ENCODE results near the gene CKM.
"Not testable (repeated sequence)": the region's sequence is repeated elsewhere in the genome, so short reads cannot be mapped to it uniquely, and the experiment has no call there.

Gene CKM

GRCh38 chr19:45315304-45315703 is 7.4 kb downstream of the CKM start:
- Histone ChIP-seq H3K4me3 (ENCODE audit: extremely low read depth, insufficient read depth, low read length, poor library complexity, severe bottlenecking) (no peak overlapping the region), H3K9me3 (ENCODE audit: control insufficient read depth, low read length) (no peaks in the 10 kb centered on the region), H3K27ac (ENCODE audit: low read depth, low read length, severe bottlenecking) (no peak overlapping the region), H3K4me1 (ENCODE audit: control insufficient read depth, insufficient read depth, low read length, poor library complexity, severe bottlenecking) (no peaks in the 10 kb centered on the region), H3K36me3 (ENCODE audit: control insufficient read depth, insufficient read depth, low read length) (no peaks in the 10 kb centered on the region)
- WGBS, 2 experiments (ENCODE audit: insufficient coverage in 2 of 2): 78 to 84% methylated on average over 17 to 21 of the region's 21 CpGs

- Histone ChIP-seq H3K4me1 (ENCODE audit: control insufficient read depth, insufficient read depth, low read length, poor library complexity, severe bottlenecking) (no peaks in the 10 kb centered on the region), H3K36me3 (ENCODE audit: control insufficient read depth, insufficient read depth, low read length) (no peaks in the 10 kb centered on the region), H3K4me3 (ENCODE audit: extremely low read depth, insufficient read depth, low read length, poor library complexity, severe bottlenecking) (no peak overlapping the region), H3K9me3 (ENCODE audit: control insufficient read depth, low read length) (no peaks in the 10 kb centered on the region), H3K27ac (ENCODE audit: low read depth, low read length, severe bottlenecking) (no peak overlapping the region)
- WGBS, 2 experiments (ENCODE audit: insufficient coverage in 2 of 2): 80 to 84% methylated on average over 5 to 8 of the region's 8 CpGs
These were observed 7.9 kb downstream of the CKM start for GRCh38 chr19:45314708-45315245.

GRCh38 chr19:45312285-45312684 is 10.4 kb downstream of the CKM start:
- WGBS, 2 experiments (ENCODE audit: insufficient coverage in 2 of 2): 81 to 93% methylated on average over 13 to 14 of the region's 14 CpGs
- H3K36me3 ChIP-seq (ENCODE audit: control insufficient read depth, insufficient read depth, low read length); H3K4me1 ChIP-seq (ENCODE audit: control insufficient read depth, insufficient read depth, low read length, poor library complexity, severe bottlenecking); H3K4me3 ChIP-seq (ENCODE audit: extremely low read depth, insufficient read depth, low read length, poor library complexity, severe bottlenecking); H3K27ac ChIP-seq (ENCODE audit: low read depth, low read length, severe bottlenecking); H3K9me3 ChIP-seq (ENCODE audit: control insufficient read depth, low read length): not testable (repeated sequence)

GRCh38 chr19:45311621-45312020 is 11.1 kb downstream of the CKM start:
- 82 to 86% methylated on average over 16 to 17 of the region's 18 CpGs for WGBS, 2 experiments (ENCODE audit: insufficient coverage in 2 of 2)
- H3K27ac ChIP-seq (ENCODE audit: low read depth, low read length, severe bottlenecking): no peak overlapping the region

GRCh38 chr19:45309322-45309721 is 13.4 kb downstream of the CKM start:
- not testable (repeated sequence) for H3K9me3 ChIP-seq (ENCODE audit: control insufficient read depth, low read length); H3K4me3 ChIP-seq (ENCODE audit: extremely low read depth, insufficient read depth, low read length, poor library complexity, severe bottlenecking); H3K36me3 ChIP-seq (ENCODE audit: control insufficient read depth, insufficient read depth, low read length); H3K27ac ChIP-seq (ENCODE audit: low read depth, low read length, severe bottlenecking); H3K4me1 ChIP-seq (ENCODE audit: control insufficient read depth, insufficient read depth, low read length, poor library complexity, severe bottlenecking)
- 95 to 97% methylated on average over 6 to 8 of the region's 8 CpGs for WGBS, 2 experiments (ENCODE audit: insufficient coverage in 2 of 2)

More at GRCh38 chr19:45311621-45312020, 11.1 kb downstream of the CKM start:
- no peaks in the 10 kb centered on the region for H3K36me3 ChIP-seq (ENCODE audit: control insufficient read depth, insufficient read depth, low read length)
- no peak overlapping the region for H3K4me3 ChIP-seq (ENCODE audit: extremely low read depth, insufficient read depth, low read length, poor library complexity, severe bottlenecking)
- no peaks in the 10 kb centered on the region for H3K9me3 ChIP-seq (ENCODE audit: control insufficient read depth, low read length)
- no peaks in the 10 kb centered on the region for H3K4me1 ChIP-seq (ENCODE audit: control insufficient read depth, insufficient read depth, low read length, poor library complexity, severe bottlenecking)

GRCh38 chr19:45307361-45307760 is 15.3 kb downstream of the CKM start:
- H3K27ac ChIP-seq (ENCODE audit: low read depth, low read length, severe bottlenecking): no peak overlapping the region
- no peak overlapping the region for H3K4me3 ChIP-seq (ENCODE audit: extremely low read depth, insufficient read depth, low read length, poor library complexity, severe bottlenecking)
- peaks cover 10% of the 10 kb centered on the region for H3K36me3 ChIP-seq (ENCODE audit: control insufficient read depth, insufficient read depth, low read length)
- H3K4me1 ChIP-seq (ENCODE audit: control insufficient read depth, insufficient read depth, low read length, poor library complexity, severe bottlenecking): no peaks in the 10 kb centered on the region
- 89 to 97% methylated on average over 19 of the region's 19 CpGs for WGBS, 2 experiments (ENCODE audit: insufficient coverage in 2 of 2)
- no peaks in the 10 kb centered on the region for H3K9me3 ChIP-seq (ENCODE audit: control insufficient read depth, low read length)

- no peaks in the 10 kb centered on the region for H3K9me3 ChIP-seq (ENCODE audit: control insufficient read depth, low read length)
- no peaks in the 10 kb centered on the region for H3K4me1 ChIP-seq (ENCODE audit: control insufficient read depth, insufficient read depth, low read length, poor library complexity, severe bottlenecking)
- no peak overlapping the region for H3K27ac ChIP-seq (ENCODE audit: low read depth, low read length, severe bottlenecking)
- H3K4me3 ChIP-seq (ENCODE audit: extremely low read depth, insufficient read depth, low read length, poor library complexity, severe bottlenecking): no peak overlapping the region
- 86 to 90% methylated on average over 16 to 18 of the region's 18 CpGs for WGBS, 2 experiments (ENCODE audit: insufficient coverage in 2 of 2)
- H3K36me3 ChIP-seq (ENCODE audit: control insufficient read depth, insufficient read depth, low read length): peaks cover 15% of the 10 kb centered on the region
These were observed 16.1 kb downstream of the CKM start for GRCh38 chr19:45306518-45307027.

- no peak overlapping the region for H3K27ac ChIP-seq (ENCODE audit: low read depth, low read length, severe bottlenecking)
- no peaks in the 10 kb centered on the region for H3K4me1 ChIP-seq (ENCODE audit: control insufficient read depth, insufficient read depth, low read length, poor library complexity, severe bottlenecking)
- 82 to 86% methylated on average over 8 to 9 of the region's 9 CpGs for WGBS, 2 experiments (ENCODE audit: insufficient coverage in 2 of 2)
- no peak overlapping the region for H3K4me3 ChIP-seq (ENCODE audit: extremely low read depth, insufficient read depth, low read length, poor library complexity, severe bottlenecking)
- peaks cover 18% of the 10 kb centered on the region for H3K36me3 ChIP-seq (ENCODE audit: control insufficient read depth, insufficient read depth, low read length)
- H3K9me3 ChIP-seq (ENCODE audit: control insufficient read depth, low read length): no peaks in the 10 kb centered on the region
These were observed 16.6 kb downstream of the CKM start for GRCh38 chr19:45306040-45306439.

- 60 to 79% methylated on average over 1 to 3 of the region's 5 CpGs for WGBS, 2 experiments (ENCODE audit: insufficient coverage in 2 of 2)
- peaks cover 24% of the 10 kb centered on the region for H3K36me3 ChIP-seq (ENCODE audit: control insufficient read depth, insufficient read depth, low read length)
- no peaks in the 10 kb centered on the region for H3K9me3 ChIP-seq (ENCODE audit: control insufficient read depth, low read length)
- H3K4me3 ChIP-seq (ENCODE audit: extremely low read depth, insufficient read depth, low read length, poor library complexity, severe bottlenecking): no peak overlapping the region
- H3K27ac ChIP-seq (ENCODE audit: low read depth, low read length, severe bottlenecking): no peak overlapping the region
- no peaks in the 10 kb centered on the region for H3K4me1 ChIP-seq (ENCODE audit: control insufficient read depth, insufficient read depth, low read length, poor library complexity, severe bottlenecking)
These were observed 17.3 kb downstream of the CKM start for GRCh38 chr19:45305421-45305820.

- WGBS, 2 experiments (ENCODE audit: insufficient coverage in 2 of 2): 87 to 89% methylated on average over 3 to 4 of the region's 4 CpGs
- Histone ChIP-seq H3K9me3 (ENCODE audit: control insufficient read depth, low read length) (no peaks in the 10 kb centered on the region), H3K4me1 (ENCODE audit: control insufficient read depth, insufficient read depth, low read length, poor library complexity, severe bottlenecking) (no peaks in the 10 kb centered on the region), H3K27ac (ENCODE audit: low read depth, low read length, severe bottlenecking) (no peak overlapping the region), H3K36me3 (ENCODE audit: control insufficient read depth, insufficient read depth, low read length) (peaks cover 28% of the 10 kb centered on the region), H3K4me3 (ENCODE audit: extremely low read depth, insufficient read depth, low read length, poor library complexity, severe bottlenecking) (no peak overlapping the region)
These were observed 17.7 kb downstream of the CKM start for GRCh38 chr19:45305007-45305406.

- Histone ChIP-seq H3K4me1 (ENCODE audit: control insufficient read depth, insufficient read depth, low read length, poor library complexity, severe bottlenecking) (no peaks in the 10 kb centered on the region), H3K9me3 (ENCODE audit: control insufficient read depth, low read length) (no peaks in the 10 kb centered on the region), H3K4me3 (ENCODE audit: extremely low read depth, insufficient read depth, low read length, poor library complexity, severe bottlenecking) (no peak overlapping the region), H3K36me3 (ENCODE audit: control insufficient read depth, insufficient read depth, low read length) (peaks cover 35% of the 10 kb centered on the region), H3K27ac (ENCODE audit: low read depth, low read length, severe bottlenecking) (no peak overlapping the region)
- 73 to 76% methylated on average over 3 to 4 of the region's 4 CpGs for WGBS, 2 experiments (ENCODE audit: insufficient coverage in 2 of 2)
These were observed 18.3 kb downstream of the CKM start for GRCh38 chr19:45304141-45304926.

Measured in mesodermal cell (in vitro differentiated cells).